Neural cell (in vitro differentiated cells): ENCODE measurements around the gene SIGLEC9. TPM values are rescaled to one million over a fixed set of nuclear protein-coding genes. Genes with fewer than 3 reads are reported as not detected.

Source experiments
- H2AFZ ChIP-seq: fragments of 200-600, 300-800 bp; sonication (generic), shearing (Covaris generic); 2 replicates; pipeline ENCODE4 v1.6.0; 2014; ENCODE audit warnings: low read depth, mild to moderate bottlenecking, antibody characterized with exemption, low read length, moderate library complexity
- H3F3A ChIP-seq: fragments of 200-600 bp; shearing (Covaris generic); 2 replicates; pipeline ENCODE4 v1.6.1; 2016; ENCODE audit warnings: mild to moderate bottlenecking, moderate library complexity, mixed read lengths, antibody characterized with exemption, low read length; ENCODE audit not compliant: insufficient read depth, poor library complexity, severe bottlenecking
- H3K27ac ChIP-seq: fragments of 200-600, 300-800 bp; sonication (generic), shearing (Covaris generic); 2 replicates; pipeline ENCODE4 v1.5.1; 2014; ENCODE audit warnings: mild to moderate bottlenecking, low read length, moderate library complexity
- H3K27me3 ChIP-seq: fragments of 300-800, 200-600 bp; sonication (generic), shearing (Covaris generic); 2 replicates; pipeline ENCODE4 v1.6.0; 2014; ENCODE audit warnings: mild to moderate bottlenecking, low read depth, low read length, moderate library complexity; ENCODE audit not compliant: insufficient read depth
- H3K36me3 ChIP-seq: fragments of 300-800, 200-600 bp; sonication (generic), shearing (Covaris generic); 2 replicates; pipeline ENCODE4 v1.5.1; 2014; ENCODE audit warnings: mild to moderate bottlenecking, antibody characterized with exemption, low read length, moderate library complexity; ENCODE audit not compliant: insufficient read depth
- H3K4me2 ChIP-seq: fragments of 300-800, 200-600 bp; sonication (generic), shearing (Covaris generic); 2 replicates; pipeline ENCODE4 v1.6.0; 2014; ENCODE audit warnings: mild to moderate bottlenecking, low read length
- H3K4me3 ChIP-seq: fragments of 300-800, 200-600 bp; sonication (generic), shearing (Covaris generic); 2 replicates; pipeline ENCODE4 v1.5.1; 2014; ENCODE audit warnings: mild to moderate bottlenecking, low read length, moderate library complexity
- H3K79me2 ChIP-seq: fragments of 200-600 bp; shearing (Covaris generic); replicated peaks from 2 replicates; pipeline ENCODE4 v1.6.0; 2014; ENCODE audit warnings: mild to moderate bottlenecking, low read length, moderate library complexity; ENCODE audit not compliant: insufficient read depth
- H3K9ac ChIP-seq: fragments of 300-800, 200-600 bp; sonication (generic), shearing (Covaris generic); 2 replicates; pipeline ENCODE4 v1.6.1; 2016; ENCODE audit warnings: mild to moderate bottlenecking, low read length, mixed read lengths
- H3K9me2 ChIP-seq: fragments of 200-600 bp; shearing (Covaris generic); 2 replicates; pipeline ENCODE4 v1.6.1; 2016; ENCODE audit warnings: mild to moderate bottlenecking, low read length, mixed read lengths; ENCODE audit not compliant: insufficient read depth
- H3K9me3 ChIP-seq: fragments of 200-600, 300-800 bp; sonication (generic), shearing (Covaris generic); 2 replicates; pipeline ENCODE4 v1.6.1; 2016; ENCODE audit warnings: mild to moderate bottlenecking, mixed run types, low read length, moderate library complexity, mixed read lengths
- H4K20me1 ChIP-seq: fragments of 200-600 bp; shearing (Covaris generic); 2 replicates; pipeline ENCODE4 v1.6.1; 2016; ENCODE audit warnings: mild to moderate bottlenecking, mixed run types; ENCODE audit not compliant: insufficient read depth
- EP300 ChIP-seq: fragments of 450-650 bp; conservative IDR thresholded peaks from 2 replicates; pipeline ENCODE4 v1.6.1; 2014; ENCODE audit warnings: antibody characterized with exemption, mild to moderate bottlenecking, moderate library complexity; ENCODE audit not compliant: poor library complexity, severe bottlenecking
- EZH2 ChIP-seq: fragments of 200-600, 300-800 bp; shearing (Covaris generic), sonication (generic); IDR thresholded peaks from 2 replicates; pipeline ENCODE4 v1.6.1; 2014; ENCODE audit warnings: antibody characterized with exemption, low read length, borderline replicate concordance, mild to moderate bottlenecking; ENCODE audit not compliant: insufficient read depth, poor library complexity, severe bottlenecking
- MXI1 ChIP-seq: fragments of 450-650 bp; conservative IDR thresholded peaks from 2 replicates; pipeline ENCODE4 v1.6.1; 2014; ENCODE audit warnings: antibody characterized with exemption, mild to moderate bottlenecking; ENCODE audit not compliant: poor library complexity, severe bottlenecking
- POLR2AphosphoS5 ChIP-seq: IDR thresholded peaks from 2 replicates; pipeline ENCODE4 v1.6.1; 2012
- RAD21 ChIP-seq: fragments of 450-650 bp; conservative IDR thresholded peaks from 2 replicates; pipeline ENCODE4 v1.6.1; 2014; ENCODE audit warnings: antibody characterized with exemption, mild to moderate bottlenecking, moderate library complexity
- SMC3 ChIP-seq: fragments of 450-650 bp; conservative IDR thresholded peaks from 2 replicates; pipeline ENCODE4 v1.6.1; 2014; ENCODE audit warnings: antibody characterized with exemption, mild to moderate bottlenecking, moderate library complexity; ENCODE audit not compliant: poor library complexity
- TAF1 ChIP-seq: IDR thresholded peaks from 2 replicates; pipeline ENCODE4 v1.6.1; 2012; ENCODE audit warnings: low read depth
- polyA plus RNA-seq: library from polyadenylated mRNA; depleted of rRNA; stranded (reverse); fragments of >200 nt; gene quantifications from 2 replicates; pipeline ENCODE4 v1.2.3, GENCODE V29; 2014
- TF ChIP-seq, protein P1 (sequence below): fragments of 450-650 bp; IDR thresholded peaks from 2 replicates; pipeline ENCODE4 v1.5.1; 2014; ENCODE audit warnings: antibody characterized with exemption, mild to moderate bottlenecking, moderate library complexity; ENCODE audit not compliant: poor library complexity, severe bottlenecking
- TF ChIP-seq, protein P2 (sequence below): IDR thresholded peaks from 2 replicates; pipeline ENCODE4 v1.6.1; 2012; ENCODE audit warnings: borderline replicate concordance

The SIGLEC9 gene
- polyA plus RNA-seq, 1 donor from 2014 or later: not detected

DNA sequence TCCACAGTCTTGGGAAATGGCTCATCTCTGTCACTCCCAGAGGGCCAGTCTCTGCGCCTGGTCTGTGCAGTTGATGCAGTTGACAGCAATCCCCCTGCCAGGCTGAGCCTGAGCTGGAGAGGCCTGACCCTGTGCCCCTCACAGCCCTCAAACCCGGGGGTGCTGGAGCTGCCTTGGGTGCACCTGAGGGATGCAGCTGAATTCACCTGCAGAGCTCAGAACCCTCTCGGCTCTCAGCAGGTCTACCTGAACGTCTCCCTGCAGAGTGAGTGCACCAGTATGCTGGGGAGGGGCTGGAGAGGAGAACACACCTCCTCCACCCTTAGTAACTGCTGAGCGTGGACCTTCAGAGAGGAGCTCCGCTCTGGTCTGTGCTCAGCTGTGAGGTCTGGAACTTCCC, 2.3 kb downstream of the SIGLEC9 start:
- Histone ChIP-seq H3K27ac (no peak overlapping the region), H3K9ac (no peak overlapping the region), H3K4me3 (no peak overlapping the region), H3K79me2 (no peaks in the 10 kb centered on the region), H3K27me3 (no peaks in the 10 kb centered on the region), H4K20me1 (no peaks in the 10 kb centered on the region), H3K4me2 (no peak overlapping the region), H3K9me2 (no peaks in the 10 kb centered on the region), H3K36me3 (no peaks in the 10 kb centered on the region), H3F3A (no peaks in the 10 kb centered on the region), H3K9me3 (no peaks in the 10 kb centered on the region), H2AFZ (no peak overlapping the region)
- TF ChIP-seq RAD21 (no peak), MXI1 (no peak), SMC3 (no peak), TAF1 (no peak), EZH2 (no peak), EP300 (no peak), POLR2AphosphoS5 (no peak)
- TF ChIP-seq, protein P1, sequence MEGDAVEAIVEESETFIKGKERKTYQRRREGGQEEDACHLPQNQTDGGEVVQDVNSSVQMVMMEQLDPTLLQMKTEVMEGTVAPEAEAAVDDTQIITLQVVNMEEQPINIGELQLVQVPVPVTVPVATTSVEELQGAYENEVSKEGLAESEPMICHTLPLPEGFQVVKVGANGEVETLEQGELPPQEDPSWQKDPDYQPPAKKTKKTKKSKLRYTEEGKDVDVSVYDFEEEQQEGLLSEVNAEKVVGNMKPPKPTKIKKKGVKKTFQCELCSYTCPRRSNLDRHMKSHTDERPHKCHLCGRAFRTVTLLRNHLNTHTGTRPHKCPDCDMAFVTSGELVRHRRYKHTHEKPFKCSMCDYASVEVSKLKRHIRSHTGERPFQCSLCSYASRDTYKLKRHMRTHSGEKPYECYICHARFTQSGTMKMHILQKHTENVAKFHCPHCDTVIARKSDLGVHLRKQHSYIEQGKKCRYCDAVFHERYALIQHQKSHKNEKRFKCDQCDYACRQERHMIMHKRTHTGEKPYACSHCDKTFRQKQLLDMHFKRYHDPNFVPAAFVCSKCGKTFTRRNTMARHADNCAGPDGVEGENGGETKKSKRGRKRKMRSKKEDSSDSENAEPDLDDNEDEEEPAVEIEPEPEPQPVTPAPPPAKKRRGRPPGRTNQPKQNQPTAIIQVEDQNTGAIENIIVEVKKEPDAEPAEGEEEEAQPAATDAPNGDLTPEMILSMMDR: no peak
- TF ChIP-seq, protein P2, sequence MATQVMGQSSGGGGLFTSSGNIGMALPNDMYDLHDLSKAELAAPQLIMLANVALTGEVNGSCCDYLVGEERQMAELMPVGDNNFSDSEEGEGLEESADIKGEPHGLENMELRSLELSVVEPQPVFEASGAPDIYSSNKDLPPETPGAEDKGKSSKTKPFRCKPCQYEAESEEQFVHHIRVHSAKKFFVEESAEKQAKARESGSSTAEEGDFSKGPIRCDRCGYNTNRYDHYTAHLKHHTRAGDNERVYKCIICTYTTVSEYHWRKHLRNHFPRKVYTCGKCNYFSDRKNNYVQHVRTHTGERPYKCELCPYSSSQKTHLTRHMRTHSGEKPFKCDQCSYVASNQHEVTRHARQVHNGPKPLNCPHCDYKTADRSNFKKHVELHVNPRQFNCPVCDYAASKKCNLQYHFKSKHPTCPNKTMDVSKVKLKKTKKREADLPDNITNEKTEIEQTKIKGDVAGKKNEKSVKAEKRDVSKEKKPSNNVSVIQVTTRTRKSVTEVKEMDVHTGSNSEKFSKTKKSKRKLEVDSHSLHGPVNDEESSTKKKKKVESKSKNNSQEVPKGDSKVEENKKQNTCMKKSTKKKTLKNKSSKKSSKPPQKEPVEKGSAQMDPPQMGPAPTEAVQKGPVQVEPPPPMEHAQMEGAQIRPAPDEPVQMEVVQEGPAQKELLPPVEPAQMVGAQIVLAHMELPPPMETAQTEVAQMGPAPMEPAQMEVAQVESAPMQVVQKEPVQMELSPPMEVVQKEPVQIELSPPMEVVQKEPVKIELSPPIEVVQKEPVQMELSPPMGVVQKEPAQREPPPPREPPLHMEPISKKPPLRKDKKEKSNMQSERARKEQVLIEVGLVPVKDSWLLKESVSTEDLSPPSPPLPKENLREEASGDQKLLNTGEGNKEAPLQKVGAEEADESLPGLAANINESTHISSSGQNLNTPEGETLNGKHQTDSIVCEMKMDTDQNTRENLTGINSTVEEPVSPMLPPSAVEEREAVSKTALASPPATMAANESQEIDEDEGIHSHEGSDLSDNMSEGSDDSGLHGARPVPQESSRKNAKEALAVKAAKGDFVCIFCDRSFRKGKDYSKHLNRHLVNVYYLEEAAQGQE: no peak

DNA sequence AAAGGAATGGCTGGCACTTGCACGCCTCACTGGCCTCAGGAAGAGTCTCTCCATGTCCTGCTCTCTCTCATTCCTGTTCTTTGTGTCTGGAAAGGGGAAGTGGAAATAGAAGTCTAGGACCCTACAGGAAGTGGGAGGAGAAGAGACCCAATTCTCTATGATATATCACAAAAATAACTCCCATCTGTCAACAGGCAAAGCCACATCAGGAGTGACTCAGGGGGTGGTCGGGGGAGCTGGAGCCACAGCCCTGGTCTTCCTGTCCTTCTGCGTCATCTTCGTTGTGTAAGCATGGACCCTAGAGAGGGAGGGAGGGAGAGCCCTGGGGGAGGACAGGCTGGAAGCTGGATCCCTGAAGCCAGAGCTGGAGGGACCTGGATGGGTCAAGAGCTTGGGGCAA, 3.0 kb downstream of the SIGLEC9 start:
- Histone ChIP-seq H4K20me1 (no peaks in the 10 kb centered on the region), H3K27ac (no peak overlapping the region), H3K36me3 (no peaks in the 10 kb centered on the region), H3K4me3 (no peak overlapping the region), H3K4me2 (no peak overlapping the region), H2AFZ (no peak overlapping the region), H3K9ac (no peak overlapping the region), H3F3A (no peaks in the 10 kb centered on the region), H3K27me3 (no peaks in the 10 kb centered on the region), H3K9me3 (no peaks in the 10 kb centered on the region), H3K9me2 (no peaks in the 10 kb centered on the region), H3K79me2 (no peaks in the 10 kb centered on the region)
- TF ChIP-seq EP300 (no peak), TAF1 (no peak), POLR2AphosphoS5 (no peak), EZH2 (no peak), SMC3 (no peak), RAD21 (no peak), MXI1 (no peak)
- TF ChIP-seq, protein P2: no peak
- TF ChIP-seq, protein P1: no peak
